ENCODE results near the gene SLC12A8.
A peak's percentile ranks its signal among the peaks of the same experiment; 100 is the strongest.

SLC12A8 gene

DNA sequence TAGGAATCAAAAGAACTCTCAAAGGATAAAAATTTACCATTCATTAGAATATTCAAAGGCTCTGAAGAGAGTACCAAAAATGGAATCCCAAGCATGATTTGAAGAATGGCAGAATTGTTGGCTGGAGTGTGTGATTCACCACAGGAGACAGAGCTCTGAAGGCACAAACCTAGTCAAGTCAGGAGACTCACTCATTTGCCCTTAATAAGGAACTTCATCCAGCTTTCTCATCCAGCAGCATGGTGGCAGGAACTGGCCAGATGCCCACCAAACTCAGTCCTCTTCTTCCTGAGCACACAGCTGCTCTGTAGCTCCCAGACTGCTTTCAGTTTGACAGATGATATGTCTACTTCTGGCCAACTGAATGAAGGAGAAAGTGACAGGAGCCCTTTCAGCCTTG is 140.2 kb downstream of the SLC12A8 start:
- DNase-seq, result peak; percentile 75

DNA sequence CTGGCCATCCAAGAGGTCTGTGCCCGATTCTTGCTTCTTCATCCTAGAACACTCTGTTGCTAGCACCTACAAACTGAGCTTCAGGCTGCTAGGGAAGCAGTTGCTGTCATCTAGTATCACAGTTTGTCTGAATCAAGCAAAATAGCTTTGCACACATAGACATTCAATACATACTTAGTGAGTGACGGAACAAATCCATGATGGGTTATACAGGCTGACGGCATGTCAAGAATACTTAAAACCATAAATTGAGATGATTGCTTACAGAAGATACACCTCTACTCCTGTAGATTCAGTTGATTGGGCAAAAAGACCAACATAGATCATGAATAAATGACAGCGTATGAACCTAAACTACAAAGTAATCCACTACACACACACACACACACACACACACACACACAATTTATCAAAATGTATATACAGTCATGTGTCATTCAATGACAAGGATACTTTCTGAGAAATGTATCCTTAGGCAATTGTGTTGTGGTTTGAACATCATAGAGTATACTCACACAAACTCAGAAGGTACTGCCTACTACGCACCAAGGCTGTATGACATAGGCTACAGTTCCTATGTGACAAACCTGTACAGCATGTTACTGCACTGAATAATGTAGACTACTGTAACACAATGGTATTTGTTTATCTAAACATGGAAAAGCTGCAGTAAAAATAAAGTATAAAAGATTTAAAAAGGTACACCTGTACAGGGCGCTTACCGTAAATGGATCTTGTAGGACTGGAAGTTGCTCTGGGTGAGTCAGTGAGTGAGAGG is 142.4 kb downstream of the SLC12A8 start:
- no peak for DNase-seq

DNA sequence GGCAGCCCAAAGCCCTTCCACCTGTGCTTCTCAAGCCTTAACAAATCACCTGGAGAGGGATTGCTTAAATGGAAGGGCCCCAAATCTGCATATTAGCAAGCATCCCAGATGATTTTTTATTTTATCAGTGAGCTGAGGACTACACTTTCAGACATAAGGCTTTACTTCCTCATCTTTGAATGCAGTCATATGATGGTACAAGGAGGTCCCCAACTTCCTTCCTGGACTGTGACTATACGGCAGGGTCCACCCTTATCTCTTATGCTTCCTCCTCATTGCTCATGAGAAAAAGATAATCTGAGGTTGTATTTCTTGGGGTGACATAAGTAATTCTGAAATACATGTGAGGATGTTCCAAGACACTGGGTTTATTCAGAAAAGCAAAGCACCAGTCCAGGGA is 143.1 kb downstream of the SLC12A8 start:
- DNase-seq, result no peak

DNA sequence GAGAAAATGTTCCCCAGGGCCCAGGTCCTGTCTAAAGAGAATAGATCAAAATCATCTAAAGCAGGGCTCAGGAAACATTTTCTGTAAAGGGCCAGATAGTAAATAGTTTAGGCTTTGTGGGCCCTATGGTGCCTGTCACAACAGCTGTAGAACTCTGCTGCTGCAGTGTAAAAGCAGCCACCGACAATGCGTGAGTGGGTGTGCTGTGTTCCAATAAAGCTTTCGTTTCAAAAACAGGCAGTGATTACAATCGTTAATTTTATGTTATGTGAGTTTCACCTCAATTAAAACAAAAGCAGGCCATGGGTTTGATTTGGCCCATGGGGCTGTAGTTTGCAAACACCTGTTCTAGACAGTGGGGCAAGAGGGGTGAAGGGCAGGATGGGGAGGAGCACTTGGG is 144.3 kb downstream of the SLC12A8 start:
- no peak for DNase-seq

DNA sequence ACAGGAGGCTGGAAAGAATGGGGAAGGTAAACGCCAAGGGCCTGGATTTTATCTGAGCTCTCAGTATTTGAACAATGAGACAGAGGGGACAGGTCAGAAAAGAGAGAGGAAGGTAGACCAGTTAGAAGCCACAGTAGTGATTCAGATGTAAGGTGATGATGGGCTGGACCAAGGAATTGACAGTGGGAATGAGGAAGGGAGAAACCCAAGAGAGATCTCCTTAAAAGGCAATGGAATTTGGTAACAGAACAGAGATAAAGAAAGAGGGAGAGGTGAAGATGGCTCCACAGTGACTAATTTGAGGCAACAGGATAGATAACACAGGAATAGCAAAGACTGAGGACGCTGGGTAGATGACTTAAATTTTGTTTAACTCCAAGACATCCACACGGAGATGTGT is 145.3 kb downstream of the SLC12A8 start:
- peak; percentile 66 for DNase-seq

DNA sequence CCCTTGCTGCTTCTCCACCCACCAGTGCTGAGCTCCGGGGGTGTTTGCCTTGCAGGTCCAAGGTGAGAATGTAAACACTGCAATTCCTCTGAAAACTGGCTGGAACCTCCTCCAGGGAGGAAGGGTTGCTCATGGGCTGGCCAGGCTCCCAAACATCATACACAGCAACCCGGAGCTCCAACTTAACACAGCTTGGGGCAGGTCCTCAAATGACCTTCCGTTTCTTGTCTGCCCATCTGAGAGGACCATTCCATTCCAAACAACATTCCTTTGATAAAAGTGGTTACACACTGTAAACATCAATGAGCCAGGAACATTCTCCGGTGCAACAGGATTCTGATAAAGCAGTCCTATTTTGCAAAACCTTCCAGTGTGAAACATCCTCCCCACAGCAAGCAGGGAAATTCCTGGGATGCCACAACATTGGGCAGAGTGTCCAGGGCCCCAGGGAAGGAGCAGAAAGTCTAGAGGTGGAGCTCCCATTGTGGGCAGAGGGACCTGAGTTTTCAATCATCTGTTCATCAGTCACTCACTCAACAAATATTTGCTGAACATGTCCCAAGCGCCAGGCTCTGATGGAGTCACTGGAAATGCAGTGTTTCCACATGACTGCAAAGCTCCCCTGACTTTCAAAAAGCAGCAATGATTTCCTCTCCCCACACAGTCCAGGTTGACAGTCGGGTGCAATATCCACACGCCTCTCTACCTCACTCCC is 149.5 kb downstream of the SLC12A8 start:
- peak; percentile 98 for DNase-seq

DNA sequence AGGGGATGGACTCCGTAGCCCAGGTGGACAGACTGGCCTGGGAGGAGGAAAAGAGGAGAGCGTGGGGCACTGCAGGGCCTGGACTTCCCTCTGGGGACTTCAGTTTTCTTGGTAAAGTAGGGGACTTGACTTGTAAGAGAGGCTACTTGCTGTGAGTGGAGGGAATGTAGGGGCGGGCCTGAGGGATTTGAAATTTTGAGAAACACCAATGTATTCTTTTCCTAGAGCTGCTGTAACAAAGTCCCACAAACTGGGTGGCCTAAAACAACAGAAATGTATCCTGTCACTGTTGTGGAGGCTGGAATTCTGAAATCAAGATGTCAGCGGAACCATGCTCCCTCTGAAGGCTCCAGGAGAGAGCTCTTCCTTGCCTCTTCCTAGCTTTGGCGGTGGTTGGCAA is 150.9 kb downstream of the SLC12A8 start:
- DNase-seq, result no peak

DNA sequence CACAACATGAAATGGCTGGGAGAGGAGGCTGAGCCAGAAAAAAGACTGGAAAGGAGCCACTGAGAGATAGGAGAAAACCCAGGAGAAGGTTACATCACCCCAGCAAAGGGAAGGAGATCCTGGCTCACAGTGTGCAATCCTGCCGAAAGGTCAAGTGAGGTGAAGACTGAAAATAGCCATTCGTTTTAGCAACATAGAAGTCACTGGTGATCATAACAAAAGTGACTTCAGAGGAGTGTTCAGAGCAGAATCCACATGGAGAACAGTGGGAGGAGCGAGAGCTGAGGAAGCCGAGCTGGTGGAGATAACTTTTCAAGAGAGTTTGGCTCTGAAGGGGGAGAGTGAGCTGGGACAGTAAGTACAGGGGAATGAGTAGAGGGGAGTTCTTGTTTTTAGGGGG is 151.4 kb downstream of the SLC12A8 start:
- peak; percentile 86 for DNase-seq

DNA sequence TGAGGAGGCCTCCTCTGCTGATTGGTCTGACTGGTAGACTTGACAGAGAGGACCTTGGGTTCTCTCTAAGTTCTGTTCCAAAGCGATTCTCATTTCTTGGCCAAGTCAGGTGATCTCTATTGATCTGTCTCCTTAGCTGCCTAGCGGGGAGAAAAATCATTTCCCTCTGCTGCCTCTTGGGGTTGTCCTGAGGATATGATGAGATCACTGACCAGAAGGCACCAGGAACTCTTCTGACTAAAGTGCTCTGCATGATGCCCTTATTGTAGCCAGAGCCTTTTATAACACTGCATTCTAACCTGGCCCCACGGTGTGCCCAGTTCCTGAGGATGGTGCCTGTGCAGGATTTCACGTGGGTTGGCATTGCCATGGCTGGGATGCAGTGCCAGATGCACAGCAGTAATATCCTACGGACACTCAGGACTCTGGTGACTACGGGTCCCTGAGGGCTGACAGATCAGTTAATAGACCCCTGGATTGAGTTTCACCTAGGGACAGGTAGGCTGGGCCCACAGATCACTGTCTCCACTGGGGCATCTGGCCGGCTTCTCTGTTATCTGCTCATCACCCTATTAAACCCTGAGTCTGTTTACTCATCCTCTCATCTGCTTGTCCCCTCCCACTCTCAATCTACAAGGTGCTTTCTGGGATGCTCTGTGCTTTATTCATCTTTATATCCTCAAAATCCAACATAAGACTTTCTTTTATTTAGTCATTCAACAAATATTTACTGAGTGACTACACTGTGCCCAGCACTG is 152.9 kb downstream of the SLC12A8 start:
- DNase-seq, result no peak

DNA sequence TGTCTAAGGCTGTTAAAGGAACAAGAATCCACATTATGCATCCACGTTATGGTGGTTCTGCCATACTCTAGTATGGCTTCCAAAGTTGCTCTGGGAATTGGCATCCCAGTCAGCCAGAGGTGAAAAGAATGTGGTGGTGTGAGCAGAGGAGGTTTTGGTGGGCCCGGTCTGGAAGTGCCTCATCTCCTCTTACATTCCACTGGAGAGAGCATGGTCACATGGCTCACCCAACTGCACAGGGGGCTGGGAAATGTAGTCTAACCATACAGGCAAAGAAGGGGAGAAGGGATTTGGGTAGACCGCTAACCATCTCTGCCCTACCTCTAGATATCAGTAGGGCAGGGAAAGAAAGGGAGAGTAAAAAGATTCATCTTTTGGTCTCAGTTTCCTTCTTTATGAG is 153.6 kb downstream of the SLC12A8 start:
- no peak for DNase-seq

DNA sequence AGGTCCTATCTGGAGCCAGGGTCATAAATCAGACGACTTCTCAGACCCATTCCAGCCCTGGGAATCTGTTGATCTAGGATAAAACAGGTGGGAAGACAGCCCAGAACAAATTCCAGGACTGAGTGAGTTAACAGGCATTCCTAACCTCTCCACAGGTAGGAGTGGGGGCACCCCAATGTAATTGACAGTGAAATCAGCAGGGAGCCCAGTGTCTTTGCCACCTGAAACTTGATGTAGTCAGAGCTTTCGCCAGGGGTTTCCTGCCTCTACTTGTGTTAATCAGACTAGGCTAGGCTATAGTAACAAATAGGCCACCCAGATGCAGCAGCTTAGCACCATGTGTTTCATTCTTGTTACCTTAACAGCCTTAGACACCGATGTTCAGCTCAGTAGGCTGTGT is 154.0 kb downstream of the SLC12A8 start:
- no peak for DNase-seq

DNA sequence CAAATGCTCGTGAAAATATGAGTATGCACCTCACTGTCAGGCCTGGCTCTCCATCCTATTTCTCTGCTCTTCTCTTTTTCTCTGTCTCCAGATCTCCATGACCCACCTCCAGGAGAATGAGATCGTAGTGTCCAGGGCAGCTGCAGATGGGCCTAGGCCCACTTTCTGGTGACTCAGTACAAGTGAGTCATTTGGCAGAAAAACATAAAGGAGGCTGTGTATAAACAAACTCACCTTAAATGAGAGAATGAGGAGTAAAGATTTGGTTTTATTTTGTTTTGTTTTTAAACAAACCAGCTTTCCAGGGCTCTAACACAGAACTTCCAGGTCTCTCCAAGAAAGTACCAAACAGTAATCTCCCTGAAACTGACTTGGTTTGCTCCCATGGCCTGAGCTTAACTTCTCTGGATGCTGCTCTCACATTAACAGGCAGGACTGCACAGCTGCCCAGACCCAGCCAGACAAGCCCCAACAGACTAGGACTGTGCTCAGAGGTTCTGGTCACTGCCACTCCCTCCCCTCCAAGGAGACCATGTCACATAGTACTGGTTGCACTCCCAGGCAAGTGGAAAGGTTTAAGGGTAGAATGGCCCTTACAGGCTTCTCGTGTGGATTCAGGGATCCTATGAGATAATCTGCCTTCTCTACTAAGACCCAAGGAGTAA is 155.2 kb downstream of the SLC12A8 start:
- peak; percentile 73 for DNase-seq

DNA sequence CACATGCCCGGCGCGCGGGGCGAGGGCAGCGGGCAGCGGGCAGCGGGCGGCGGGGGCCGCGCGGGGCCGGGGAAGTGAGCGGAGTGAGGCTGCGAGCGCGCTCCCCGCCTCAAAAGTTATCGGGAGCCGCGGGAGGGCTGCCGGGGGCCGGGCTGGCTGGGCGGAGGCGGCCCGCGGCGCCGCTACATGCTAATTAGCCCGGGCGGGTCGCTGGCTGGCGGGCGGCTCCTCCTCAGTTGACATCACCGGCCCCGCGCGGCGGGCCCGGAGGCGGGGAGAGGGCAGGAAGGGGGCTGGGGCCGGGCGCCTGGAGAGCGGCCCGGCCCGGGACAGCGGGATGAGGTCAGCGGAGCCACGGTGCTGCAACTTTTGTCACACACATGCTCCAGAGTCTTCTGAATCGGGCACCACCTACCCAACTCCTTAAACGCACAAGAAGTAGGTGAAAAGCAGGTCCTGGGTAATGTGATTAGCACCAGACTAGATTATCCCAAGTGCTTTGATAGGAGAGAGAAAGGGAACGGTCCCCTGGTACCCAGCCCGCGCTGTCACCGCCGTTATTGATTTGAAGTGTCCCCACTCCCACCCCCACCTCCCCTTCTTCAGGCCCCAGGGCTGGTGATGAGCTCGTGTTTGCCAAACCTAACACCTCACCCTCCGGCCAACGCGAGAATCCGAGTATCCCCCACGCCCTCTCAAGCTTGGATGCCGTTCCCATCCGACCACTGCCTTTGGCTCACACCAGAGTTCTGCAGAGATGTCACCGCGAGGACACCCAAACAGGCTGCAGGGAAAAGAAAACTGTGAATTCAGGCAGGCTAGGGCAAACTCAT is 156.4 kb downstream of the SLC12A8 start, which contains the start of gene HEG1:
TSS of gene HEG1 (minus strand) at position 85 of the 833 bp plus-strand sequence. CDS start 107 bp downstream, outside the sequence.
- DNase-seq, result peak; percentile 81

DNA sequence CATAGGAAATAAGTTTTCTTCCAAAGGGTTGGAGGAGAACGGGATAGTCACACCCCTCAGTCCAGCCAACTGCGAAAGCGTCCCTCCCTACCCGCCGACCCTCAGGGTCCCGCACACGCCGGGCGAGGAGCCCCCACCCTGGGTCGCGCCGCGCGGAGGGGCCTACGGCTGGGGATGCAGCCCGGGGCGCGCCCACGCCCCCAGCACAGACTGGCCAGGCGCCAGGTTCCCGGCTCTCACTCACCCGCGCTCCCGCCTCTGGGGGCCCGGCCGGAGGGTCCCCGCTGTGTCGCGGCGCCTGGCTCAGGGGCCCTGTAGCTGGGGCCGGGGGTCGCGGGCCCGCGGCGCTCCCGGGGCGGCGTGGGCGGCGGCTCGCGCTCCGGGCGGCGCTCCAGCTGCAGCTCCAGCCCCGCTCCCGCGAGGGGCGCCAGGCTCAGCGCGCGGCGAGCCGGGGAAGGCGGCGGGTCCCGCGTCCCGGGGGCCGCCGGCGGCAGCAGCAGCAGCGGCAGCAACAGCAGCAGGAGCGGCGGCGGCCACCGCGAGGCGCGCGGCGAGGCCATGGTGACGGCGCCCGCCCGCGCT is 157.1 kb downstream of the SLC12A8 start:
- DNase-seq, result no peak

DNA sequence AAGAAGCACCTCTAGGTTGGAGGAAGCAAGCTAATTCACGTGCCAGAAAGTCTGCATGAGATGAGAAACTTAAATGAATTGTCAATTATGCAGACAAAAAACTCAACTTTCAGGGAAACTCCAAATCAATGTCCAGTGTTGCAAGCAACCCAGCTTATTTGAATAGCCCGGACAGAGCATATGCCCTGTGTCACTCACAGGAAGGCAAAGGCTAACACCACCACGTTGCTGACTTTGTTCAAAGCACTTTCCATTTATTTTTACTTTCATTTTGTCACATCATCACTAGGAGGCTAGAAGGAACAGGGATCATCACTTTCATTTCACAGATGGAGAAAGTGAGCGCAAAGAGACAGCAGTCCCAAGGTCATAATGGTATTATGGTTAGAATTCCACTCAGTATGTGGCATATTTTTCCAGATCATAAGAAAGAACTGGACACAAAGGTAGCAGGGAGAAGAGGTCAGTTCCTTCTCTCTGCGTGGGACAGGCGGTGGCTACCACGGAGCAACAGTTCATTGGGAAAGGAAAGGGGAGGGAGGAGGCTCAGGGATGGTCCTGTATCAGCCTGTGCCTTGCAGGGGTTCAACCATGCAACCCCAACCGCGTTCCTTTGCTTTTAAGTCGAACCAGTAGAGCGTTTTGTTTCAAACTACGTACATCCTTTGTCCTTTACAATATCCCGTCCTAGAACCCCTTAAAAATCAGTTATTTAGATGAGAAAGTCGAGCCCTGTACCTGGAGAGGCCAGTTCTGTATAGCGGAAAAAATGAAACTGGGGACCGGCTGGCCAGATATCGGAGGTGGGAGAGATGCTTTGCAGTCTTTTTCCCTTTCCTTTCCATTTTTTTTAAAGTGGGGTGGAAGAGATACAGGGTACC is 157.9 kb downstream of the SLC12A8 start:
- DNase-seq, result peak; percentile 55

DNA sequence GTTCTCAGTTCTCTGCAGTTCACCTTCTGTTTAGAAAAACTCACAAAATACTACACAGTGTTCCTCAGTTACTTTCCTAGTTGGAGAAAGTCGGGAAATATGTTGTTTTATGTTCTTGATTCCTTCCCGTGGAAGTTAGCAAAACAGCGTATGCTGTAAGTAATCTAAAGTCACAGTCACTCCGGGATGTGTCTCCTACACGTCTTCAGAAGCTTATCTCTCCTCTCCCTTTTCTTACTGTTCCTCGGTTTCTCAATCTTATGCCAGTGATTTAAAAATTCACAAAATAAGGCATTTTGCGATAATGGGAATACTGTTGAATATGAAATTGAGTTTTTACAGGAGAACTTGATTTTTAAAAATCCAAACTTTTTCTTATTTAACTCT is 158.5 kb downstream of the SLC12A8 start:
- DNase-seq, result no peak

DNA sequence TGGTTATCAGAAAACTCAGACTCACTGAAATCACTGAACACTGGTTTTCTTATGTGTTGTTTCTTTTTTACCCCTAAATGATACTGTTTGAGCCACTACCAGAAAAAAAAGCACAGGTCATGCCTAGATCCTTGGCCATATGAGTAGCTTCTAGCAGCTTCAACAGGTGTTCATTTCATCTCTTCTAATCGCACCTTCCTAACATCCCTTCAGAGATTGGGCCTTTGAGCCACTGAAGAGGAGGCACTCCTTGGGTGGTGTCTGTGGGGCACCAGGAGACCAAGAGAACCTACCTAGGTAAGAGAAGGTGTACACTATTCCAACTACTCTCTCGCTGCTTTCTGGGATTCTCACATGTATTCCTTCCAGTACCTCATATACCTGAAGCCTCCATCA is 159.2 kb downstream of the SLC12A8 start:
- no peak for DNase-seq

DNA sequence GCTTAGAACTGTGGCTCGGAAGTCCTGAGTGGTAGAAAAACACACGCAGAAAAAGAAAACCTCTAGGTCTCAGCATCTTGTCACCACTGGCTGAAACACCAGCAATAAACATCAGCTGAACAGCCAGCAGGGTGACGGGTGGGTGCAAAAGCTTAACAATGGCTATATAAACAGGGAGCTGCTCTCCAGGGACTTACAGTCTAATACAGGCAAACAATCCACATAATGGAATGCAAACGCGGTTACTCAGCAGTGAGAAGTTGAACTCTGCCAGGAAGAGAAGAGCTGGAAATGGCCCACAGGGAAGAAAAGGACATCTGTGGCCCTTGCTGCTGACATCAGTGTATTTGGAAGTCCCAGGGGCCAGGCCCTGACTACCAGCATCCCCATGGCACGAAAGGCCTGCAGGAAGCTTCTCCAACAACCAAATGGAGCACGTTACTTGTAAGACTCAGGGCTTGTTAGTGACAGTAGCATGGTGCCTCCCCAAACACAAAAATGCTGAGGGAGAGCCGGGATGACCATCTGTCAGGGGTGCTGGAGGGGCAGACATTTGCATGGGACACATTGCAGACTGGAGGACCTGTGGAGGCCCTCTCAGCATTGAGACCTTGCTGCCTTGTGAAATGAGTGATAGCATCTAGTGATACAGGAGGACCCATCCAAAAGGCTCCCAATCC is 159.8 kb downstream of the SLC12A8 start:
- DNase-seq, result peak; percentile 89

DNA sequence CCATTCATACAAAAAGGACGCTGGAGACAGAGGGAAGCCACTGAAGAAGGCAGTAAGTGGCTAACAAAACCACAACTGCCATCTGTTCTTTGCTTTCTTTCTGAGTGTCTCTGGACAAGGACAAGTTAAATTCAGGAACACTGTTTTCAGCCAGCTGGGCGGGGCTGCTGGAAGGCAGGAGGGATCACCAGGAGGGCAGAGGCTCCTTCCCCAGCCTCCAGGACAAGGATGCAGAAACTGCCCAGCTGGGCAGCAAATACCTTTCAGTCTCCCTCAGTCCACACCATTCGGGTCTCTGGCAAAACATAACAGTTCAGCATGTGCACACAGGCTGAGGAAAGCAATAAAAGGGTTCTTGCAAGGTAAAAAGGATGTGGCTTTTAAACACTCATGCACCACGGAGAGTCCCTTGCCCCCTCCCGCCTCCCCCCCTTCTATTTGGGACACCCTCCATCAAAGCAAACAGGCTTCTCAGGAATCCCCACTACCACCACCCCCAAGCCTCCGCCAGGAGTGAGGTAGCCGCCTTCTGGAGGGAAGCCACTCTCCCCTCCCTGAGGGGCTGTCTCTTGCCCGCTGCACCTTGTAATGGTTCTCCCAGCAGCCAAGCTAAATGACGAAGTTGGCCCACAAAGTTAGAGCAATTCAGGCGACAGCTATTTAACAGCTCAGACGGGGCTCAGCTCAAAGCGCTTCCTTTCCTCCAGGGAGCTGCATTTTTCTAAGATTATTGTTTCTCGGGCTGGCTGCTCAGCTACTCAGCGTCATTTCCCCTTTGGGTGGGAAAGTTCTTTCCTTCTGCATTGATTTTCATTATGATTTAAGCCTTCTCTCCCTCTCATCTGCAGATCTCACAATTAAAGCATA is 160.6 kb downstream of the SLC12A8 start:
- DNase-seq, result peak; percentile 95
